OCI-LY3 (cell line): Measurements from ENCODE around the gene ASAP2.

Experiments used
- EZH2phosphoT487 ChIP-seq: fragments of 200-600 bp; shearing (Covaris generic); IDR thresholded peaks from 2 replicates; pipeline ENCODE4 v1.6.1; 2018; ENCODE audit warnings: antibody characterized with exemption, mixed run types, low read depth
- TF ChIP-seq, protein P1 (sequence below): fragments of 200-600, 300-600 bp; sonication (generic); IDR thresholded peaks from 2 replicates; pipeline ENCODE4 v1.5.1; 2014; ENCODE audit warnings: antibody characterized with exemption, low read length, low read depth

DNA sequence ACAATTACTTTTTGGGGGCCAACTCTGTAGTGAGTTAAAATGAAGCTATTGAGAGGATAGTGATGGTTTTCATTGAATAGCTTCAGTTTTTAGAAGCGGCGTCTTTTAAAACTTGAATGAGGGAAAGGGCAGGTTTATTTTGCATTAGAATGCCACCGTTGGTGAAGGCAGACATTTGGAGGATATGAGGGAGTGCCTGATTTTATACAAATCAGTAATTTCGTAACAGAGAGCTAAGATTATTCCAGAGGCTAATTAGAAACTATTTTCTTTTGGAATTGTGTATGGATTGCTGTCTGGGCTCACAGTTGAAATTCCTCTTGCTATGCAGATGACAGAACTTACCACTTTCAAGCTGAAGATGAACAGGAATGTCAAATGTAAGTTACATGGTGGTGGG is 149.1 kb downstream of the ASAP2 start:
- TF ChIP-seq, protein P1, sequence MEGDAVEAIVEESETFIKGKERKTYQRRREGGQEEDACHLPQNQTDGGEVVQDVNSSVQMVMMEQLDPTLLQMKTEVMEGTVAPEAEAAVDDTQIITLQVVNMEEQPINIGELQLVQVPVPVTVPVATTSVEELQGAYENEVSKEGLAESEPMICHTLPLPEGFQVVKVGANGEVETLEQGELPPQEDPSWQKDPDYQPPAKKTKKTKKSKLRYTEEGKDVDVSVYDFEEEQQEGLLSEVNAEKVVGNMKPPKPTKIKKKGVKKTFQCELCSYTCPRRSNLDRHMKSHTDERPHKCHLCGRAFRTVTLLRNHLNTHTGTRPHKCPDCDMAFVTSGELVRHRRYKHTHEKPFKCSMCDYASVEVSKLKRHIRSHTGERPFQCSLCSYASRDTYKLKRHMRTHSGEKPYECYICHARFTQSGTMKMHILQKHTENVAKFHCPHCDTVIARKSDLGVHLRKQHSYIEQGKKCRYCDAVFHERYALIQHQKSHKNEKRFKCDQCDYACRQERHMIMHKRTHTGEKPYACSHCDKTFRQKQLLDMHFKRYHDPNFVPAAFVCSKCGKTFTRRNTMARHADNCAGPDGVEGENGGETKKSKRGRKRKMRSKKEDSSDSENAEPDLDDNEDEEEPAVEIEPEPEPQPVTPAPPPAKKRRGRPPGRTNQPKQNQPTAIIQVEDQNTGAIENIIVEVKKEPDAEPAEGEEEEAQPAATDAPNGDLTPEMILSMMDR: no peak
- TF ChIP-seq EZH2phosphoT487: no peak
